Measurements from ENCODE around the gene EFCAB9.
"Not testable (repeated sequence)": the region's sequence is repeated elsewhere in the genome, so short reads cannot be mapped to it uniquely, and the experiment has no call there.

EFCAB9 gene

GRCh38 chr5:172187118-172188032, 6.6 kb upstream of the EFCAB9 start:
- FAIRE-seq (peak; percentile 72), DNase-seq (ENCODE audit: insufficient read length, low spot score) (no peak)

GRCh38 chr5:172188033-172188892, 5.7 kb upstream of the EFCAB9 start, which contains the start of gene STK10:
Gene STK10, minus strand, starts transcription at chr5:172188224. Its CDS starts 182 bp downstream, at chr5:172188042.
- DNase-seq (ENCODE audit: insufficient read length, low spot score) = peak; percentile 87
- peak; percentile 86 for FAIRE-seq

GRCh38 chr5:172188893-172189692, 4.9 kb upstream of the EFCAB9 start:
- FAIRE-seq = no peak

GRCh38 chr5:172189693-172190296, 4.2 kb upstream of the EFCAB9 start:
- no peak for DNase-seq (ENCODE audit: insufficient read length, low spot score)
- no peak for FAIRE-seq

More at GRCh38 chr5:172188893-172189692, 4.9 kb upstream of the EFCAB9 start:
- no peak for DNase-seq (ENCODE audit: insufficient read length, low spot score)

- no peak for DNase-seq (ENCODE audit: insufficient read length, low spot score)
- FAIRE-seq = no peak
These were observed 1.2 kb downstream of the EFCAB9 start for GRCh38 chr5:172194985-172195774.

GRCh38 chr5:172197775-172198174, 3.8 kb downstream of the EFCAB9 start:
- FAIRE-seq; DNase-seq (ENCODE audit: insufficient read length, low spot score): not testable (repeated sequence)

- FAIRE-seq = no peak
- no peak for DNase-seq (ENCODE audit: insufficient read length, low spot score)
These were observed 5.5 kb downstream of the EFCAB9 start for GRCh38 chr5:172199446-172199845.

GRCh38 chr5:172200476-172200875, 6.5 kb downstream of the EFCAB9 start:
- FAIRE-seq (no peak), DNase-seq (ENCODE audit: insufficient read length, low spot score) (no peak)

GRCh38 chr5:172205984-172206383, 12.0 kb downstream of the EFCAB9 start:
- not testable (repeated sequence) for DNase-seq (ENCODE audit: insufficient read length, low spot score); FAIRE-seq

- DNase-seq (ENCODE audit: insufficient read length, low spot score) = no peak
- FAIRE-seq = no peak
These were observed 13.5 kb downstream of the EFCAB9 start for GRCh38 chr5:172207511-172207910.

GRCh38 chr5:172209714-172210113, 15.7 kb downstream of the EFCAB9 start:
- no peak for DNase-seq (ENCODE audit: insufficient read length, low spot score)
- FAIRE-seq = no peak

- no peak for FAIRE-seq
- no peak for DNase-seq (ENCODE audit: insufficient read length, low spot score)
These were observed 17.7 kb downstream of the EFCAB9 start for GRCh38 chr5:172211676-172212075.

GRCh38 chr5:172213126-172213525, 19.2 kb downstream of the EFCAB9 start:
- DNase-seq (ENCODE audit: insufficient read length, low spot score) (no peak), FAIRE-seq (no peak)

- FAIRE-seq (no peak), DNase-seq (ENCODE audit: insufficient read length, low spot score) (no peak)
These were observed 22.4 kb downstream of the EFCAB9 start for GRCh38 chr5:172216345-172216744.

GRCh38 chr5:172219296-172219695, 25.3 kb downstream of the EFCAB9 start:
- no peak for FAIRE-seq

GRCh38 chr5:172223901-172224873, 30.2 kb downstream of the EFCAB9 start:
- FAIRE-seq (peak; percentile 96), DNase-seq (ENCODE audit: insufficient read length, low spot score) (peak; percentile 28)

More at GRCh38 chr5:172219296-172219695, 25.3 kb downstream of the EFCAB9 start:
- no peak for DNase-seq (ENCODE audit: insufficient read length, low spot score)

- FAIRE-seq = peak; percentile 18
These were observed 31.0 kb downstream of the EFCAB9 start for GRCh38 chr5:172224996-172225395.

GRCh38 chr5:172229904-172230303, 35.9 kb downstream of the EFCAB9 start:
- peak; percentile 64 for FAIRE-seq

More at GRCh38 chr5:172224996-172225395, 31.0 kb downstream of the EFCAB9 start:
- no peak for DNase-seq (ENCODE audit: insufficient read length, low spot score)

More at GRCh38 chr5:172229904-172230303, 35.9 kb downstream of the EFCAB9 start:
- no peak for DNase-seq (ENCODE audit: insufficient read length, low spot score)
